Stomach (tissue), 4 donors: ENCODE measurements around the gene GMDS.

Source experiments
- POLR2A ChIP-seq, 4 donors: fragments of 450-650 bp; IDR thresholded peaks; one replicate each; pipeline ENCODE4 v1.6.1; 2016; ENCODE audit warnings: antibody characterized with exemption in 4 of 4, control low read depth in 2 of 4, mild to moderate bottlenecking in 1 of 4, moderate library complexity in 1 of 4
- POLR2AphosphoS5 ChIP-seq, 3 donors: sonication (generic); formaldehyde crosslinking; IDR thresholded peaks; one replicate each; pipeline ENCODE4 v1.6.1; 2016; ENCODE audit warnings: antibody characterized with exemption in 3 of 3
- TF ChIP-seq, protein P1 (sequence below), 7 experiments: fragments of 450-650 bp in 4 of 7; fragments of 200-600 bp in 3 of 7; sonication (generic) in 3 of 7; IDR thresholded peaks; one replicate each; pipeline ENCODE4 v1.5.1; 2016 to 2019; ENCODE audit warnings: antibody characterized with exemption in 7 of 7, control low read depth in 2 of 7, mild to moderate bottlenecking in 1 of 7

DNA sequence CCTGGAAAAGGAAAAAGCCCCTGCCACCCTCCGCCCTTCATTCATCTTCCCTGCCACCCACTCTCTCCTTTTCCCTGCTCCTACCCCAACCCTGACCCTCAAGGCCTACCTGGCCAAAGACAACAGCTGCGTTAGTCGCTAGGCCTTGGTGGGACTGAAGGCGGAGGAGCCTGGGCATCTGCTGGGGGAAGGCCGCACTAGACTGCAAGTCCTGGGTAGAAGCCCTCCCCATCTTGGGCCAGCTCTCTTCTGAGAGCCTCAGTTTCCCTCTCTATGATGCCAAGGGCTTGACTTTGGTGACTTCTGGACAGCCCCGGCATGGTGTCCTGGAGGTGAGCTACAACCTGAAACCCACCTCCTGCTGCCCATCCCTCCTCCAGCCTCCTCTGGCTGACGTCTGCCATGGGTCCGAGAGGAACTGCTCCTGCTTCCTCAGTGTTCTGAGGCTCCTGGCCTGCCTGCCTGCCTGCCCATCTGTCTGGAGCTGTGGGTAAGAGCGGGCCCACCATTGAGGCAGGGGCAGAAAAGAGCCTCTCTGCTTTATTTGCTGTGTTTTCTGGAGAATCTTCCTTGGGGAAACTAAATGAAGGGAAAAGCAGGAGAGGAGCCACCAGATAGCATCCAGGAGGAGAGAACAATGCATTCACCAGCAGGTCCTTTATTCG, 643.2 kb downstream of the GMDS start:
- TF ChIP-seq, protein P1, sequence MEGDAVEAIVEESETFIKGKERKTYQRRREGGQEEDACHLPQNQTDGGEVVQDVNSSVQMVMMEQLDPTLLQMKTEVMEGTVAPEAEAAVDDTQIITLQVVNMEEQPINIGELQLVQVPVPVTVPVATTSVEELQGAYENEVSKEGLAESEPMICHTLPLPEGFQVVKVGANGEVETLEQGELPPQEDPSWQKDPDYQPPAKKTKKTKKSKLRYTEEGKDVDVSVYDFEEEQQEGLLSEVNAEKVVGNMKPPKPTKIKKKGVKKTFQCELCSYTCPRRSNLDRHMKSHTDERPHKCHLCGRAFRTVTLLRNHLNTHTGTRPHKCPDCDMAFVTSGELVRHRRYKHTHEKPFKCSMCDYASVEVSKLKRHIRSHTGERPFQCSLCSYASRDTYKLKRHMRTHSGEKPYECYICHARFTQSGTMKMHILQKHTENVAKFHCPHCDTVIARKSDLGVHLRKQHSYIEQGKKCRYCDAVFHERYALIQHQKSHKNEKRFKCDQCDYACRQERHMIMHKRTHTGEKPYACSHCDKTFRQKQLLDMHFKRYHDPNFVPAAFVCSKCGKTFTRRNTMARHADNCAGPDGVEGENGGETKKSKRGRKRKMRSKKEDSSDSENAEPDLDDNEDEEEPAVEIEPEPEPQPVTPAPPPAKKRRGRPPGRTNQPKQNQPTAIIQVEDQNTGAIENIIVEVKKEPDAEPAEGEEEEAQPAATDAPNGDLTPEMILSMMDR (IDR thresholded peaks at IDR 0.05): no peak
- no peak for TF ChIP-seq POLR2A (IDR thresholded peaks at IDR 0.05)
- no peak for TF ChIP-seq POLR2AphosphoS5 (IDR thresholded peaks at IDR 0.05)
